K562 (cell line): ENCODE measurements around the gene FAM89B. TPM values are rescaled to one million over a fixed set of nuclear protein-coding genes. Genes with fewer than 3 reads are reported as not detected.

Experiments
- CHD1 ChIP-seq: fragments of 200-600 bp; sonication (generic); IDR thresholded peaks from one replicate; pipeline ENCODE4 v1.6.1; 2012; ENCODE audit warnings: mild to moderate bottlenecking, moderate library complexity, low read length, inconsistent platforms
- CREM ChIP-seq: IDR thresholded peaks from 2 replicates; pipeline ENCODE4 v1.6.1; 2014; ENCODE audit warnings: antibody characterized with exemption, low read depth
- CTCFL ChIP-seq: IDR thresholded peaks from 2 replicates; pipeline ENCODE4 v1.6.1; 2011; ENCODE audit warnings: borderline replicate concordance, low read depth, mild to moderate bottlenecking, moderate library complexity, low read length; ENCODE audit not compliant: insufficient read depth, poor library complexity, severe bottlenecking
- E2F5 ChIP-seq: sonication (generic); formaldehyde crosslinking; IDR thresholded peaks from 2 replicates; pipeline ENCODE4 v1.8.0; 2022; ENCODE audit warnings: mild to moderate bottlenecking, missing genetic modification reagents
- EGR1 ChIP-seq: fragments of 450-650 bp; conservative IDR thresholded peaks from 2 replicates; pipeline ENCODE4 v1.6.1; 2017; ENCODE audit warnings: mild to moderate bottlenecking
- ELF2 ChIP-seq: fragments of 250-450 bp; sonication (Bioruptor Pico); IDR thresholded peaks from 2 replicates; pipeline ENCODE4 v1.5.0; 2021; ENCODE audit warnings: mild to moderate bottlenecking
- KAT7 ChIP-seq: sonication (generic); formaldehyde crosslinking; IDR thresholded peaks from 2 replicates; pipeline ENCODE4 v1.8.0; 2022; ENCODE audit warnings: missing genetic modification reagents, mild to moderate bottlenecking, borderline replicate concordance
- KLF6 ChIP-seq: fragments of 250-450 bp; sonication (Bioruptor Pico); IDR thresholded peaks from 2 replicates; pipeline ENCODE4 v1.4.0; 2020; ENCODE audit warnings: mild to moderate bottlenecking, moderate library complexity, borderline replicate concordance
- MEF2D ChIP-seq: conservative IDR thresholded peaks from 2 replicates; pipeline ENCODE4 v1.6.1; 2016; ENCODE audit warnings: low read depth, missing genetic modification characterization, missing compliant biosample characterization
- RB1 ChIP-seq: fragments of 450-650 bp; IDR thresholded peaks from 2 replicates; pipeline ENCODE4 v1.6.1; 2017; ENCODE audit warnings: low read depth, mild to moderate bottlenecking
- RBM25 ChIP-seq: fragments of 200-400 bp; formaldehyde crosslinking; IDR thresholded peaks from 2 replicates; pipeline ENCODE4 v1.6.1; 2018; ENCODE audit warnings: low read length, low read depth, moderate library complexity; ENCODE audit not compliant: severe bottlenecking
- REST ChIP-seq, 2 experiments: fragments of 450-650 bp; formaldehyde crosslinking in 1 of 2; IDR thresholded peaks; 2 replicates each; pipeline versions ENCODE4 v1.4.0 to v1.6.1; 2014 to 2020; ENCODE audit warnings: mild to moderate bottlenecking in 2 of 2, borderline replicate concordance in 1 of 2, low read depth in 1 of 2
- U2AF1 ChIP-seq: fragments of 200-400 bp; formaldehyde crosslinking; optimal IDR thresholded peaks from 2 replicates; pipeline ENCODE3; 2017; ENCODE audit warnings: mild to moderate bottlenecking, low read depth, low read length, moderate library complexity
- USF2 ChIP-seq: sonication (generic); formaldehyde crosslinking; IDR thresholded peaks from 2 replicates; pipeline ENCODE4 v1.5.0; 2020; ENCODE audit warnings: missing genetic modification reagents
- ZNF217 ChIP-seq: sonication (generic); formaldehyde crosslinking; IDR thresholded peaks from 2 replicates; pipeline ENCODE4 v1.8.0; 2022; ENCODE audit warnings: mild to moderate bottlenecking, missing genetic modification reagents
- ZNF780A ChIP-seq: fragments of 250-450 bp; sonication (Bioruptor Pico); IDR thresholded peaks from 2 replicates; pipeline ENCODE4 v1.5.0; 2021; ENCODE audit warnings: mild to moderate bottlenecking
- polyA plus RNA-seq, 8 experiments: library from polyadenylated mRNA; depleted of rRNA in 4 of 8; stranded (reverse) in 5 of 8; unstranded in 3 of 8; fragments of >200 nt; fragmentation: Nextera tagmentation in 2 of 8; fragmentation: Illumina TruSeq in 1 of 8; extraction: Ambion mirVana in 2 of 8; extraction: Trizol in 1 of 8; gene quantifications; 2 replicates each; pipeline versions ENCODE4 v1.2.1 to v1.2.3, GENCODE V29; 2011 to 2014; ENCODE audit warnings: inconsistent platforms in 1 of 8, missing spikeins in 1 of 8
- total RNA-seq, 7 experiments: library from RNA; depleted of rRNA in 6 of 7; stranded (reverse); fragments of >200 nt in 6 of 7; fragmentation: Illumina TruSeq in 2 of 7; extraction: Trizol in 2 of 7; gene quantifications; 2 replicates each; pipeline versions ENCODE4 v1.2.1 to v1.2.3, GENCODE V29; 2011 to 2021; ENCODE audit warnings: low replicate concordance in 1 of 7

The FAM89B gene
- total and polyA plus RNA-seq, 9 of the 15 experiments (the other 6 are each of a cell fraction or from before 2014, with no cell fraction given), result 0.32 to 27.6 (median 11.9) TPM

GRCh38 chr11:65539744-65540289 lies 32.5 kb upstream of the FAM89B start (continued):
- TF ChIP-seq CTCFL (peak; percentile 89), EGR1 (no peak), CREM (no peak), MEF2D (no peak), E2F5 (no peak), RB1 (no peak), RBM25 (no peak), KAT7 (CRISPR knock-in tag) (no peak), CHD1 (no peak), REST (IDR thresholded peaks at IDR 0.05; ENCODE audit: borderline replicate concordance) (no peak), REST (CRISPR knock-in tag; IDR thresholded peaks at IDR 0.05; ENCODE audit: low read depth) (no peak), USF2 (CRISPR knock-in tag) (0 out of 2 replicates have a peak, but pooled peaks have one; percentile 10), U2AF1 (no peak), ELF2 (CRISPR knock-in tag) (no peak), ZNF217 (CRISPR knock-in tag) (no peak), ZNF780A (CRISPR knock-in tag) (no peak), KLF6 (CRISPR knock-in tag) (peak; percentile 26; the same call in 1 of the 2 replicates)
